GM19395 (cell line): ENCODE measurements around the gene HOMER1.

Source experiments
- ATAC-seq: cut with Tn5 transposase; IDR thresholded peaks from one replicate; pipeline ENCODE4 v1.9.1; 2021; ENCODE audit warnings: mild to moderate bottlenecking, moderate library complexity; ENCODE audit not compliant: unreplicated experiment

The HOMER1 gene

GRCh38 chr5:79329453-79329852, 184.5 kb downstream of the HOMER1 start:
- no peak for ATAC-seq
